Nephron progenitor cell (in vitro differentiated cells): ENCODE results near the gene SLC13A5.

ENCODE experiments used
- DNase-seq: peaks from one replicate; pipeline ENCODE4 v3.0.0; 2021
- H3K27ac Mint-ChIP-seq: 2 replicates; pipeline ENCODE4 v1.8.0; 2021; ENCODE audit warnings: mild to moderate bottlenecking, moderate library complexity, mixed read lengths
- H3K27me3 Mint-ChIP-seq: 2 replicates; pipeline ENCODE4 v1.8.0; 2021; ENCODE audit warnings: mild to moderate bottlenecking, low read depth, mixed read lengths; ENCODE audit not compliant: poor library complexity
- H3K36me3 Mint-ChIP-seq: 2 replicates; pipeline ENCODE4 v1.8.0; 2021; ENCODE audit warnings: low read depth, mixed read lengths
- H3K4me1 Mint-ChIP-seq: 2 replicates; pipeline ENCODE4 v1.8.0; 2021; ENCODE audit warnings: mixed read lengths
- H3K4me3 Mint-ChIP-seq: 2 replicates; pipeline ENCODE4 v1.8.0; 2021; ENCODE audit warnings: mild to moderate bottlenecking, moderate library complexity, mixed read lengths
- H3K9me3 Mint-ChIP-seq: 2 replicates; pipeline ENCODE4 v1.8.0; 2021; ENCODE audit warnings: mild to moderate bottlenecking, moderate library complexity, mixed read lengths
- CTCF ChIP-seq: fragments of 200-600 bp; sonication (generic); IDR thresholded peaks from 2 replicates; pipeline ENCODE4 v1.5.0; 2021; ENCODE audit warnings: antibody characterized with exemption

SLC13A5 gene

GRCh38 chr17:6729531-6729930, 16.4 kb upstream of the SLC13A5 start:
- no peaks in the 10 kb centered on the region for H3K4me1 Mint-ChIP-seq

GRCh38 chr17:6724009-6724408, 10.8 kb upstream of the SLC13A5 start:
- Mint-ChIP-seq H3K27me3 (peaks cover 73% of the 10 kb centered on the region), H3K36me3 (no peaks in the 10 kb centered on the region), H3K4me1 (no peaks in the 10 kb centered on the region), H3K9me3 (peaks cover 9% of the 10 kb centered on the region), H3K4me3 (no peak overlapping the region), H3K27ac (no peak overlapping the region)
- no peak for DNase-seq
- TF ChIP-seq CTCF = no peak

More at GRCh38 chr17:6729531-6729930, 16.4 kb upstream of the SLC13A5 start:
- Mint-ChIP-seq H3K27me3 (peaks cover 33% of the 10 kb centered on the region), H3K9me3 (peaks cover 11% of the 10 kb centered on the region), H3K36me3 (no peaks in the 10 kb centered on the region), H3K27ac (no peak overlapping the region), H3K4me3 (no peak overlapping the region)
- DNase-seq = no peak
- TF ChIP-seq CTCF = no peak

GRCh38 chr17:6721744-6722143, 8.6 kb upstream of the SLC13A5 start:
- Mint-ChIP-seq H3K36me3 (peaks cover 2% of the 10 kb centered on the region), H3K9me3 (peaks cover 23% of the 10 kb centered on the region), H3K27me3 (peaks cover 73% of the 10 kb centered on the region), H3K27ac (no peak overlapping the region), H3K4me1 (no peaks in the 10 kb centered on the region), H3K4me3 (no peak overlapping the region)
- TF ChIP-seq CTCF = no peak
- no peak for DNase-seq

GRCh38 chr17:6716736-6717135, 3.6 kb upstream of the SLC13A5 start:
- no peak for DNase-seq
- H3K9me3 Mint-ChIP-seq = peaks cover 41% of the 10 kb centered on the region
- H3K27ac Mint-ChIP-seq = no peak overlapping the region
- no peak for TF ChIP-seq CTCF
- H3K27me3 Mint-ChIP-seq = peaks cover 81% of the 10 kb centered on the region
- peaks cover 5% of the 10 kb centered on the region for H3K36me3 Mint-ChIP-seq
- H3K4me1 Mint-ChIP-seq = peaks cover 17% of the 10 kb centered on the region
- H3K4me3 Mint-ChIP-seq = no peak overlapping the region

GRCh38 chr17:6714315-6714874, 1.2 kb upstream of the SLC13A5 start:
- Mint-ChIP-seq H3K27ac (no peak overlapping the region), H3K27me3 (peaks cover 82% of the 10 kb centered on the region), H3K4me3 (peak overlapping the region; percentile 85), H3K9me3 (peaks cover 41% of the 10 kb centered on the region), H3K4me1 (peaks cover 27% of the 10 kb centered on the region), H3K36me3 (peaks cover 5% of the 10 kb centered on the region)
- TF ChIP-seq CTCF = no peak
- no peak for DNase-seq

- Mint-ChIP-seq H3K36me3 (peaks cover 5% of the 10 kb centered on the region), H3K27ac (no peak overlapping the region), H3K4me3 (peak overlapping the region; percentile 85), H3K27me3 (peaks cover 81% of the 10 kb centered on the region), H3K9me3 (peaks cover 41% of the 10 kb centered on the region), H3K4me1 (peaks cover 27% of the 10 kb centered on the region)
- peak; percentile 55 for DNase-seq
- no peak for TF ChIP-seq CTCF
Measured at GRCh38 chr17:6713918-6714271, 726 bp upstream of the SLC13A5 start.
